ENCODE results near the gene AGAP3.

AGAP3 gene

DNA sequence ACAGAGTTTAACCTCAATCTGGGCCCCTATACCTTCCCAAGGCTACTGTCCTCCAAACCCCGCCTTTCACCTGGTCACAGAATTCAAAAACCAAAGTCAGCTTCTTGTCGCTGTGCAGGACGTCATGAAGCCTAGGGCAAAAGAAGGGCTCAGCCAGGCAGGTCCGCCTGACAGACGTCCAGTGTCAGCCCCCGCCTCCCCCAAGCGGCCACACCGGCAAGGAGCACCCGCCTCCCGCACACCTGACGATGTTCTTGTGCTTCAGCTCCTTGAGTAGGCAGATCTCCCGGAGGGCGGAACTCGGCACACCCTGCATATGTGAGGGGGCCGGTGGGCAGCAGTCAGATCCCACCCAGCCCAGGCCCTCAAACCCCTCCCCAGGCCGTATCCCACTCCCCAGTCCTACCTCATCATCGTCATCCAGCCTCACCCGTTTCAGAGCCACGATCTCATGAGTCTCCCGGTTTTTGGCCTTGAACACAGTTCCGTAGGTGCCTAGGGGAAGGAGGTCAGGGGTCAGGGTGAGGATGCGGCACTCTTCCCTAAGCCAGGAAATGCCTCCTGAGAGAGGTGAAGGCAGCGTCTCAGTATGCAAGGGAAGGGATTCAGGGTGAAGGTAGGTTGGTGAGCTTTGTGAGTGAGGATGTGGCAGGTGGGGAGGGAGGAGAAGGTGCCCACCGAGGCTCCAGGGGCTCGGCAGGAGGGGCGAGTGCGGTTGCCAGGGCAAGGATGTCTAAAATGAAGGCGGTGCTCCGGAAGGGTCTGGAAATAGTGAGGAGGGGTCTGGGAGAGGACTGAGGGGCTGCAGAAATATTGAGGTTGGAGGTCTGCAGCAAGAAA lies 29.4 kb upstream of the AGAP3 start:
- TF ChIP-seq TAF1 (IDR thresholded peaks at IDR 0.05; ENCODE audit: borderline replicate concordance, insufficient read depth, low read length) = no peak

DNA sequence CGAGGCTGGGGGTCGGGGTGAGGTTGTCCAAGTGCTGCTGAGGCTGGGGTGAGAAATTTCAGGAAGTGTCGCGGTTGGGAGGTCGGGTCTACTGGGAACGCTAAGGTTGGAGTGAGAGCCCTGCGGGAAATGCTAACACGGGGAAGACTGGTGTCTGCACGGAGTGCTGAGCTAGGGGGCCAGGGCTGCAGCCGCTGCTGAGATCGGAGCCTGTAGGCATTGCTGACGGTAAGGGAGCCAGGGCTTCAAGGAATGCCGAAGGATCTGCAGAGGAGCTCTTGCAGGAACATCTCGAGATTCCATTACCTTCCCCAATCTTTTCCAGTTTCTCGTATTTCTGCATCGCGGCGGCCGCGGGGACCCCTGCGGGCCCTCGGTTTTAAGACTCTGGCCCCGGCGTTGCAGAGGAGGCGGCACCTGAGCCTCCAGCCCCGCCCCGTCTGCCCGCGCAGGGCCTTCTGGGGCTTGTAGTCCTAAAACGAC lies 28.7 kb upstream of the AGAP3 start, which contains the start of gene CDK5:
Gene CDK5 (minus strand): TSS at position 392 of the 483 bp plus-strand sequence. CDS start 49 bp downstream, at position 343.
- no peak for TF ChIP-seq SIN3A (IDR thresholded peaks at IDR 0.05; ENCODE audit: borderline replicate concordance, insufficient read depth, low read length)
- TF ChIP-seq TAF1 (IDR thresholded peaks at IDR 0.05; ENCODE audit: borderline replicate concordance, insufficient read depth, low read length) = no peak
- TF ChIP-seq POLR2AphosphoS5 (IDR thresholded peaks at IDR 0.05; ENCODE audit: low read depth, low read length) = no peak
- no peak for TF ChIP-seq FOXP2 (optimal IDR thresholded peaks at IDR 0.05; ENCODE audit: borderline replicate concordance, extremely low read depth, extremely low read length, insufficient read depth)
- TF ChIP-seq, protein P1, sequence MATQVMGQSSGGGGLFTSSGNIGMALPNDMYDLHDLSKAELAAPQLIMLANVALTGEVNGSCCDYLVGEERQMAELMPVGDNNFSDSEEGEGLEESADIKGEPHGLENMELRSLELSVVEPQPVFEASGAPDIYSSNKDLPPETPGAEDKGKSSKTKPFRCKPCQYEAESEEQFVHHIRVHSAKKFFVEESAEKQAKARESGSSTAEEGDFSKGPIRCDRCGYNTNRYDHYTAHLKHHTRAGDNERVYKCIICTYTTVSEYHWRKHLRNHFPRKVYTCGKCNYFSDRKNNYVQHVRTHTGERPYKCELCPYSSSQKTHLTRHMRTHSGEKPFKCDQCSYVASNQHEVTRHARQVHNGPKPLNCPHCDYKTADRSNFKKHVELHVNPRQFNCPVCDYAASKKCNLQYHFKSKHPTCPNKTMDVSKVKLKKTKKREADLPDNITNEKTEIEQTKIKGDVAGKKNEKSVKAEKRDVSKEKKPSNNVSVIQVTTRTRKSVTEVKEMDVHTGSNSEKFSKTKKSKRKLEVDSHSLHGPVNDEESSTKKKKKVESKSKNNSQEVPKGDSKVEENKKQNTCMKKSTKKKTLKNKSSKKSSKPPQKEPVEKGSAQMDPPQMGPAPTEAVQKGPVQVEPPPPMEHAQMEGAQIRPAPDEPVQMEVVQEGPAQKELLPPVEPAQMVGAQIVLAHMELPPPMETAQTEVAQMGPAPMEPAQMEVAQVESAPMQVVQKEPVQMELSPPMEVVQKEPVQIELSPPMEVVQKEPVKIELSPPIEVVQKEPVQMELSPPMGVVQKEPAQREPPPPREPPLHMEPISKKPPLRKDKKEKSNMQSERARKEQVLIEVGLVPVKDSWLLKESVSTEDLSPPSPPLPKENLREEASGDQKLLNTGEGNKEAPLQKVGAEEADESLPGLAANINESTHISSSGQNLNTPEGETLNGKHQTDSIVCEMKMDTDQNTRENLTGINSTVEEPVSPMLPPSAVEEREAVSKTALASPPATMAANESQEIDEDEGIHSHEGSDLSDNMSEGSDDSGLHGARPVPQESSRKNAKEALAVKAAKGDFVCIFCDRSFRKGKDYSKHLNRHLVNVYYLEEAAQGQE (IDR thresholded peaks at IDR 0.05; ENCODE audit: insufficient read depth in 1 of 2, low read depth in 2 of 2, low read length in 2 of 2) = no peak

DNA sequence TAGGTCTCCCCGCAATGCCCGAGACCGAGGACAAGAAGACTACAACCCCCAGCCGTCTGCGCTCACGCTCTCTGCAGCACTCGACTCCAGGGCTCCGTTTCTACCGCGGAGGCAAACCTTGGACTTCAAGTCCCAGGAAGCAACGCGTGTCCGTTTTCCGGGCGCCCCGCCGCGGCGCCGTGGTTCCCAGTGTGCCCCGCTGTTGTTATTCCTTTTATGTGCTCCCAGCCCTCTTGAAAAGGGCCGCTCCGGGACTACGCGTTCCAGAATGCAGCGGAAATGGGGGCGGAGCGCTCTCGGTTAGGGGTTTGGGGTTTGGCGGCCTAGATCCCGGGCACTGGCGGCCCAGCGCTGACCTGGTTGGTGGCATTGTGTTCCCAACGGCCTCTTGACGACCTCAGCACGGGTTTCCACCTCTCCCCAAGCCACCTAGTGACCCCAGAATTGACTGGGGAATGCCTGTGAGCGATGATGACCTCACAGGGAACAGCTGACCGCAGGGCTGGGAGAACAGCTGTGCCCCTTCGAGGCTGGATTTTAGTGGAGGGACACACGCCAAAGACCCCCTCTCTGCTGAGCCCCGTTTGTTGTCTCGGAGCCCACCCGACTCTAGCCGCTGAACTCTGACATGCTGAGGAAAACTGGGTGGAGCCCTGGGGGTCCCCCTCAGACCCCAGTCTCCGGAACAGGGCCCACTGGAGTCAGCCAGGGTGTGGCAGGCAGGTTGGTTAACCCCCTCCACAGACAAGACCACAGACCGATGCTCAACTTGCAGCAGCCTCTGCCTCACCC lies 28.1 kb upstream of the AGAP3 start:
- TF ChIP-seq POLR2AphosphoS5 (IDR thresholded peaks at IDR 0.05; ENCODE audit: low read depth, low read length) (peak; percentile 61; the same call in 1 of the 2 replicates), FOXP2 (optimal IDR thresholded peaks at IDR 0.05; ENCODE audit: borderline replicate concordance, extremely low read depth, extremely low read length, insufficient read depth) (no peak)

DNA sequence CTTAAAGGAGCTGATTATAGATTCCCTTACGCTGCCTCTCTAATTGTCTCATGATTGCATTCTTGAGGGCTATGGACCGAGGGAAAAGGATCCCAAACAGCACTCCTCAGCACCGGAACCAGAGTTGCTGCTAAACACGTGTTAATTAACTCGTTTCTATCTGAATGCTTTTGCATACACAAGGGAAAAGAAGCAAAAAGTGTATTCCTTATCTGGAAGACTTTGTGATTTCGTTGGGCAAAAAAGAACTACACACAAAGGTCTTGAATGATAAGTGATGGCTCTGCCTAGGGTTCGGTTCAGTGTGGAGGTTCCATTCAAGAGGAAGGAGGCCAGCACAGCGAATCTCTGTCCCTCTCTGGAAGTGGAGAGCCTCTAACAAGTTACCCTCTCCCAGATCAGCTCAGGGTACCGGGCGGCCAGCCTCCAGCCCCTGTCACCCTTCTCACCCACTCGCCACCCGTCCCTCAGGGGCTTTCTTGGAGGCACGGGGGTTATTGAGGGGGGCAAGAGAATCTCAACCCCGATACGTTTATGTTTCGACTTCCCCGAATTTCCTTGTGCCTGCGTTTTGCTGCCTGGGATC lies 27.4 kb upstream of the AGAP3 start:
- TF ChIP-seq FOXP2 (optimal IDR thresholded peaks at IDR 0.05; ENCODE audit: borderline replicate concordance, extremely low read depth, extremely low read length, insufficient read depth) (no peak), POLR2AphosphoS5 (IDR thresholded peaks at IDR 0.05; ENCODE audit: low read depth, low read length) (no peak; the same call in 1 of the 2 replicates), SIN3A (IDR thresholded peaks at IDR 0.05; ENCODE audit: borderline replicate concordance, insufficient read depth, low read length) (no peak), TAF1 (IDR thresholded peaks at IDR 0.05; ENCODE audit: borderline replicate concordance, insufficient read depth, low read length) (no peak)
- TF ChIP-seq, protein P1 (IDR thresholded peaks at IDR 0.05; ENCODE audit: insufficient read depth in 1 of 2, low read depth in 2 of 2, low read length in 2 of 2) = no peak

DNA sequence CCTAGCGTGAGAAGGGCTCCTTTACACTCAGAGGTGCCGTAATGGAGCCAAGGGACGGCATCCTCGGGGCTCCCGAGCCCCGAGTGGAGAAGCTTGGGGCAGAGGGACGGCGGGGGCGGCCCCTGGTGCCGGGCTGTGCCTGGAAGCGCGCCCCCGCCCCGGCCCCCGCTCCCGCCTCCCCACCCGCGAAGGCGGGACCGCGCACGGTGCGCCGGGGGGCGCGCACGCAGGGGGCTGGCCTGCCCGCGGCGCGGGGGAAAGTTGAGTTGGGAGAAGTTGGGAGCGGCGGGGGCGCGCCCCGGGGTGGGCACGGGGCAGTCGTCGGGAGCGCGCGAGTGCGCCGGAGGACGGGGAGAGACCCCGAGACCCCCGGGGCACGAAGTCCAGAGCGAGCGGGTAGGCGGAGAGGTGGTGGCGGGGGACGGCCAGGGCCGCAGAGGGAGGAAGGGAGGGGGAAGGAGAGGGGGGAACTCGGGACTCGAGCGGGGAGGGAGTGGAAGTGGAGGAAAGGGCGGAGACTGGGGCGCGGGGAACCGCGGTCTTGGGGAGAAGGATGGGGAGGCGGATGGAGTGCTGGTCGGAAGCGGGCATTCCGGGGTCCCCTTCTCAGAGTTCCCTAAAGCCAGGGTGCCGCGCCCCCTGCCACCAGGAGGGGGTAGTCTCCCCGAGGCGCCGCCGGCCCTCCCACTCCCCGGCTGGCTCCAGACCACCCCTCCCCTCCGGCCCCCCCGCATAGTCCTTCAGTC lies 26.7 kb upstream of the AGAP3 start, which contains the start of gene SLC4A2:
Gene SLC4A2 (plus strand): TSS at position 223 of the 746 bp plus-strand sequence. CDS start 2,399 bp downstream, outside the sequence.
- TF ChIP-seq TAF1 (IDR thresholded peaks at IDR 0.05; ENCODE audit: borderline replicate concordance, insufficient read depth, low read length) (peak; percentile 46; the same call in 1 of the 2 replicates), FOXP2 (optimal IDR thresholded peaks at IDR 0.05; ENCODE audit: borderline replicate concordance, extremely low read depth, extremely low read length, insufficient read depth) (no peak), SIN3A (IDR thresholded peaks at IDR 0.05; ENCODE audit: borderline replicate concordance, insufficient read depth, low read length) (no peak), POLR2AphosphoS5 (IDR thresholded peaks at IDR 0.05; ENCODE audit: low read depth, low read length) (no peak; the same call in none of the 2 replicates)
- TF ChIP-seq, protein P1 (IDR thresholded peaks at IDR 0.05; ENCODE audit: insufficient read depth in 1 of 2, low read depth in 2 of 2, low read length in 2 of 2) = 0 out of 4 replicates have a peak, but pooled peaks of 1 of the 2 experiments have one; percentile 12

Measured in PFSK-1 (cell line).